ENCODE data around the gene NRARP.
A peak's percentile ranks its signal among the peaks of the same experiment; 100 is the strongest.
"Not testable (repeated sequence)": the region's sequence is repeated elsewhere in the genome, so short reads cannot be mapped to it uniquely, and the experiment has no call there.

Gene NRARP

GRCh38 chr9:137330689-137331088, 28.6 kb upstream of the NRARP start:
- H3K4me1 ChIP-seq, result no peaks in the 10 kb centered on the region
- in situ Hi-C loops (cut with MboI; ENCODE audit: low sequenced_read_pairs), result no loop called here

GRCh38 chr9:137329590-137329989, 27.5 kb upstream of the NRARP start:
- H3K27me3 ChIP-seq (ENCODE audit: low read depth), result peaks cover 13% of the 10 kb centered on the region; the same call in 1 of the 2 replicates
- in situ Hi-C loops (cut with MboI; ENCODE audit: low sequenced_read_pairs); H3K36me3 ChIP-seq (replicated peaks): not testable (repeated sequence)

More at GRCh38 chr9:137330689-137331088, 28.6 kb upstream of the NRARP start:
- H3K4me3 ChIP-seq, result no peak overlapping the region
- no peaks in the 10 kb centered on the region for H3K36me3 ChIP-seq (replicated peaks)
- no peak for DNase-seq (ENCODE audit: low spot score in 2 of 2)
- no peaks in the 10 kb centered on the region; the same call in 1 of the 2 replicates for H3K9me3 ChIP-seq
- peaks cover 13% of the 10 kb centered on the region; the same call in 1 of the 2 replicates for H3K27me3 ChIP-seq (ENCODE audit: low read depth)

GRCh38 chr9:137327641-137328550, 25.8 kb upstream of the NRARP start:
- in situ Hi-C loops (cut with MboI; ENCODE audit: low sequenced_read_pairs); H3K4me1 ChIP-seq; H3K4me3 ChIP-seq; H3K9me3 ChIP-seq; H3K36me3 ChIP-seq (replicated peaks): not testable (repeated sequence)
- peak in 1 of 2 experiments; percentile 38 for DNase-seq (ENCODE audit: low spot score in 2 of 2)
- H3K27me3 ChIP-seq (ENCODE audit: low read depth), result peaks cover 13% of the 10 kb centered on the region; the same call in 1 of the 2 replicates

More at GRCh38 chr9:137329590-137329989, 27.5 kb upstream of the NRARP start:
- not testable (repeated sequence) for H3K9me3 ChIP-seq; H3K4me3 ChIP-seq; DNase-seq (ENCODE audit: low spot score in 2 of 2); H3K4me1 ChIP-seq

- DNase-seq (ENCODE audit: low spot score in 2 of 2), result no peak
- H3K4me3 ChIP-seq, result no peak overlapping the region
- no peaks in the 10 kb centered on the region for H3K36me3 ChIP-seq (replicated peaks)
- in situ Hi-C loops (cut with MboI; ENCODE audit: low sequenced_read_pairs), result no loop called here
- no peaks in the 10 kb centered on the region for H3K4me1 ChIP-seq
- H3K9me3 ChIP-seq, result no peaks in the 10 kb centered on the region
- H3K27me3 ChIP-seq (ENCODE audit: low read depth), result peaks cover 13% of the 10 kb centered on the region; the same call in 1 of the 2 replicates
These were observed 24.5 kb upstream of the NRARP start for GRCh38 chr9:137326445-137327065.

- Histone ChIP-seq H3K9me3 (no peaks in the 10 kb centered on the region), H3K27me3 (ENCODE audit: low read depth) (peaks cover 13% of the 10 kb centered on the region; the same call in 1 of the 2 replicates), H3K4me3 (no peak overlapping the region), H3K4me1 (no peaks in the 10 kb centered on the region), H3K36me3 (replicated peaks) (no peaks in the 10 kb centered on the region)
- no peak for DNase-seq (ENCODE audit: low spot score in 2 of 2)
- in situ Hi-C loops (cut with MboI; ENCODE audit: low sequenced_read_pairs), result no loop called here
These were observed 23.7 kb upstream of the NRARP start for GRCh38 chr9:137325799-137326198.

- no peaks in the 10 kb centered on the region for H3K4me1 ChIP-seq
- H3K9me3 ChIP-seq, result no peaks in the 10 kb centered on the region
- H3K36me3 ChIP-seq (replicated peaks), result no peaks in the 10 kb centered on the region
- peaks cover 13% of the 10 kb centered on the region; the same call in 1 of the 2 replicates for H3K27me3 ChIP-seq (ENCODE audit: low read depth)
- no peak for DNase-seq (ENCODE audit: low spot score in 2 of 2)
- H3K4me3 ChIP-seq, result no peak overlapping the region
- in situ Hi-C loops (cut with MboI; ENCODE audit: low sequenced_read_pairs), result no loop called here
These were observed 23.1 kb upstream of the NRARP start for GRCh38 chr9:137325124-137325523.

GRCh38 chr9:137323531-137324331, 21.7 kb upstream of the NRARP start:
- no peaks in the 10 kb centered on the region for H3K4me1 ChIP-seq
- DNase-seq (ENCODE audit: low spot score in 2 of 2), result no peak
- H3K27me3 ChIP-seq (ENCODE audit: low read depth), result peaks cover 13% of the 10 kb centered on the region; the same call in 1 of the 2 replicates
- in situ Hi-C loops (cut with MboI; ENCODE audit: low sequenced_read_pairs), result no loop called here
- H3K9me3 ChIP-seq, result no peaks in the 10 kb centered on the region
- H3K4me3 ChIP-seq, result no peak overlapping the region
- no peaks in the 10 kb centered on the region for H3K36me3 ChIP-seq (replicated peaks)

- H3K4me1 ChIP-seq, result no peaks in the 10 kb centered on the region
- no peaks in the 10 kb centered on the region for H3K9me3 ChIP-seq
- H3K27me3 ChIP-seq (ENCODE audit: low read depth), result peaks cover 10% of the 10 kb centered on the region; the same call in 1 of the 2 replicates
- no peaks in the 10 kb centered on the region for H3K36me3 ChIP-seq (replicated peaks)
- DNase-seq (ENCODE audit: low spot score in 2 of 2), result peak in 1 of 2 experiments; percentile 6
- in situ Hi-C loops (cut with MboI; ENCODE audit: low sequenced_read_pairs), result no loop called here
- no peak overlapping the region for H3K4me3 ChIP-seq
These were observed 19.8 kb upstream of the NRARP start for GRCh38 chr9:137321726-137322361.

GRCh38 chr9:137320555-137321384, 18.7 kb upstream of the NRARP start:
- Histone ChIP-seq H3K27me3 (ENCODE audit: low read depth) (no peaks in the 10 kb centered on the region), H3K36me3 (replicated peaks) (no peaks in the 10 kb centered on the region), H3K9me3 (no peaks in the 10 kb centered on the region), H3K4me3 (no peak overlapping the region), H3K4me1 (no peaks in the 10 kb centered on the region)
- in situ Hi-C loops (cut with MboI; ENCODE audit: low sequenced_read_pairs), result no loop called here
- no peak for DNase-seq (ENCODE audit: low spot score in 2 of 2)

- DNase-seq (ENCODE audit: low spot score in 2 of 2), result no peak
- Histone ChIP-seq H3K4me1 (no peaks in the 10 kb centered on the region), H3K27me3 (ENCODE audit: low read depth) (no peaks in the 10 kb centered on the region), H3K36me3 (replicated peaks) (no peaks in the 10 kb centered on the region), H3K4me3 (no peak overlapping the region), H3K9me3 (no peaks in the 10 kb centered on the region)
- in situ Hi-C loops (cut with MboI; ENCODE audit: low sequenced_read_pairs), result no loop called here
These were observed 17.9 kb upstream of the NRARP start for GRCh38 chr9:137319739-137320551.

- no peak overlapping the region for H3K4me3 ChIP-seq
- no peak for DNase-seq (ENCODE audit: low spot score in 2 of 2)
These were observed 17.1 kb upstream of the NRARP start for GRCh38 chr9:137319011-137319738.

More at GRCh38 chr9:137319011-137319738, 17.1 kb upstream of the NRARP start:
- Histone ChIP-seq H3K9me3 (no peaks in the 10 kb centered on the region), H3K36me3 (replicated peaks) (no peaks in the 10 kb centered on the region), H3K27me3 (ENCODE audit: low read depth) (no peaks in the 10 kb centered on the region), H3K4me1 (no peaks in the 10 kb centered on the region)
- in situ Hi-C loops (cut with MboI; ENCODE audit: low sequenced_read_pairs), result no loop called here

Data from HAP-1 (cell line).